Left ventricle myocardium inferior (tissue), 1 donor: ENCODE measurements around the gene TBC1D12. TPM values are rescaled to one million over a fixed set of nuclear protein-coding genes. Genes with fewer than 3 reads are reported as not detected.

Source experiments
- DNase-seq: peaks from one replicate; pipeline ENCODE4 v3.0.0-alpha.2; 2020
- H3K27ac ChIP-seq: fragments of 200-600 bp; replicated peaks from 2 replicates; pipeline ENCODE4 v1.8.0; 2021
- H3K27me3 ChIP-seq: fragments of 200-600 bp; 2 replicates; pipeline ENCODE4 v1.8.0; 2021; ENCODE audit warnings: low read depth
- H3K36me3 ChIP-seq: fragments of 200-600 bp; 2 replicates; pipeline ENCODE4 v1.8.0; 2021
- H3K4me1 ChIP-seq: fragments of 200-600 bp; 2 replicates; pipeline ENCODE4 v1.8.0; 2021
- H3K4me3 ChIP-seq: fragments of 200-600 bp; 2 replicates; pipeline ENCODE4 v1.8.0; 2021; ENCODE audit warnings: mild to moderate bottlenecking, moderate library complexity
- H3K9me3 ChIP-seq: fragments of 200-600 bp; replicated peaks from 2 replicates; pipeline ENCODE4 v1.8.0; 2021
- CTCF ChIP-seq: fragments of 200-600 bp; IDR thresholded peaks from 2 replicates; pipeline ENCODE4 v1.8.0; 2021; ENCODE audit warnings: antibody characterized with exemption, mild to moderate bottlenecking, borderline replicate concordance
- intact Hi-C: fragments of 100-400 bp; cut with micrococcal nuclease; formaldehyde crosslinking; loops from one replicate; pipeline ENCODE4 v1.11.0; 2022
- total RNA-seq: library from RNA; stranded (reverse); fragmentation: NEBNext Ultra II Directional; extraction: Animal tissue kit (Norgen Biotek cat#: 25700); gene quantifications from one replicate; pipeline ENCODE4 v1.2.1, GENCODE V29; 2021
- donor health status: DM: no; HTN: yes; CAD: no; lungs with severe emphysema.

Gene TBC1D12
- total RNA-seq, 1 donor from 2014 or later = 4.4 TPM

GRCh38 chr10:94443549-94443948 lies 41.2 kb downstream of the TBC1D12 start:
- H3K4me3 ChIP-seq = no peak overlapping the region
- H3K36me3 ChIP-seq = no peaks in the 10 kb centered on the region
- H3K9me3 ChIP-seq = no peaks in the 10 kb centered on the region
- no peak for TF ChIP-seq CTCF
- no peak overlapping the region for H3K27ac ChIP-seq
- peaks cover 9% of the 10 kb centered on the region for H3K4me1 ChIP-seq
- no peak for DNase-seq
- no peaks in the 10 kb centered on the region for H3K27me3 ChIP-seq
- intact Hi-C loops = loop anchor here (10.0 kb wide), 1 partner anchor 79 kb away; the partner anchor contains the start of gene NOC3L

- DNase-seq = no peak
- intact Hi-C loops = no loop called here
- no peak overlapping the region for H3K27ac ChIP-seq
These were observed 48.4 kb downstream of the TBC1D12 start for GRCh38 chr10:94450782-94451181.

GRCh38 chr10:94451883-94452519 lies 49.7 kb downstream of the TBC1D12 start:
- Histone ChIP-seq H3K27ac (no peak overlapping the region), H3K36me3 (peaks cover 21% of the 10 kb centered on the region), H3K9me3 (peaks cover 34% of the 10 kb centered on the region), H3K27me3 (no peaks in the 10 kb centered on the region), H3K4me1 (no peaks in the 10 kb centered on the region), H3K4me3 (no peak overlapping the region)
- no peak for TF ChIP-seq CTCF
- DNase-seq = no peak
- intact Hi-C loops = no loop called here

More at GRCh38 chr10:94450782-94451181, 48.4 kb downstream of the TBC1D12 start:
- peaks cover 25% of the 10 kb centered on the region for H3K9me3 ChIP-seq
- H3K4me3 ChIP-seq = no peak overlapping the region
- no peak for TF ChIP-seq CTCF
- H3K36me3 ChIP-seq = peaks cover 20% of the 10 kb centered on the region
- no peaks in the 10 kb centered on the region for H3K27me3 ChIP-seq
- H3K4me1 ChIP-seq = no peaks in the 10 kb centered on the region

GRCh38 chr10:94456942-94457341 lies 54.6 kb downstream of the TBC1D12 start:
- no peak for DNase-seq
- H3K4me3 ChIP-seq = no peak overlapping the region
- no peaks in the 10 kb centered on the region for H3K27me3 ChIP-seq
- H3K36me3 ChIP-seq = peaks cover 45% of the 10 kb centered on the region
- no peak overlapping the region for H3K27ac ChIP-seq
- peaks cover 56% of the 10 kb centered on the region for H3K9me3 ChIP-seq
- no peak for TF ChIP-seq CTCF
- H3K4me1 ChIP-seq = no peaks in the 10 kb centered on the region
- intact Hi-C loops = no loop called here

GRCh38 chr10:94459385-94459784 lies 57.0 kb downstream of the TBC1D12 start:
- Histone ChIP-seq H3K36me3 (peaks cover 46% of the 10 kb centered on the region), H3K27ac (no peak overlapping the region), H3K9me3 (peaks cover 71% of the 10 kb centered on the region), H3K4me3 (no peak overlapping the region), H3K4me1 (no peaks in the 10 kb centered on the region), H3K27me3 (no peaks in the 10 kb centered on the region)
- intact Hi-C loops = no loop called here
- DNase-seq = no peak
- no peak for TF ChIP-seq CTCF
